RKO (cell line): Measurements from ENCODE around the gene GDAP1L1.

Source experiments
- DNase-seq: peaks from one replicate; pipeline ENCODE4 v3.0.0-alpha.2; 2016; ENCODE audit warnings: low spot score

GDAP1L1 gene

DNA sequence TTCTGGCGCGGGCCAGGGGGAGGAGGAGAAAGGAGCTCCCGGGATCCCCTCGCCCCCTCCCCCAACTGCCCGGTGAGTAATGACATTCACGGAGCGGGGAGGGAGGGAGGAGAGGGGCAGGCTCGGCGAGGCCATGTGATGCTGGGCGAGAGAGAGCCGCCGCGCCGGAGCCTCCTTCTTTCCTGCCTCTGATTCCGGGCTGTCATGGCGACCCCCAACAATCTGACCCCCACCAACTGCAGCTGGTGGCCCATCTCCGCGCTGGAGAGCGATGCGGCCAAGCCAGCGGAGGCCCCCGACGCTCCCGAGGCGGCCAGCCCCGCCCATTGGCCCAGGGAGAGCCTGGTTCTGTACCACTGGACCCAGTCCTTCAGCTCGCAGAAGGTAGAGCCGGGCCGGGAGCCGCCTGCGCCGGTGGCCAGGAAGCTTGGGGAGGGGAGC lies at the start of gene GDAP1L1:
Gene GDAP1L1, plus strand, starts transcription at position 178 of the 441 bp plus-strand sequence. Its CDS starts 27 bp downstream, at position 205.
- DNase-seq: no peak

DNA sequence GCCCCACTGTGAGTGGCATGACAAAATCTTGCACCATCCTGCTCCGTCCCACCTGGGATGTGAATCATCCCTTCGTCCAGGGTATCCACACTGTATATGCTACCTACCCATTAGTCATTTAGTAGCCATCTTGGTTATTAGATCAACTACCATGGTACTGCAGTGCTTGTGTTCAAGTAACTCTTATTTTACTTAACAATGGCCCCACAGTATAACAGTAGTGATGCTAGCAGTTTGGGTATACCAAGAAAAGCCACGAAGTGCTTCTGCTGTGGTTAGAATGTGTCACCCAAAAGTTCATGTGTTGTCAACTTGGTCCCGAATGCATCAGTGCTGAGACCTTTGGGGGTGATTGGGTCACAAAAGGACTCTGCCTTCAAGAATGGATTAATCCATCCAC lies 48.2 kb upstream of the GDAP1L1 start:
- no peak for DNase-seq

DNA sequence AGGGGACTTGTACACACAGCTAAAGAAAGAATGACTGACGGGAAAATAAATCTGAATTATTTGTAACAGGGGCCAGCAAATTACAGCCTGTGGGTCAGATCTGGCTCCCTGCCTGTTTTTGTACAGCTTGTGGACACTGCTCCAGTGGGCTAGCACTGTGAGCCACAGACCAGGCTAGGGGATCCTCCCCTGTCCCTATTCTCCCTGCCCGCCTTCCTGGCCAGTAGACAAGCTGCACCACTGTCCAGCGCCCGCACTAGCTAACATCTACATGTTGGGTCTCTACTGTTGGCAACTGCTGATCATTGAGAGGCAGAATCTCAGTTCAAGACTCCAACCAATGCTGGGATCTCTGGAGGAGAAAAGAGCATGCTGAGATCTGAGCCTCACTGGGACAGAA lies 47.2 kb upstream of the GDAP1L1 start:
- DNase-seq: no peak

DNA sequence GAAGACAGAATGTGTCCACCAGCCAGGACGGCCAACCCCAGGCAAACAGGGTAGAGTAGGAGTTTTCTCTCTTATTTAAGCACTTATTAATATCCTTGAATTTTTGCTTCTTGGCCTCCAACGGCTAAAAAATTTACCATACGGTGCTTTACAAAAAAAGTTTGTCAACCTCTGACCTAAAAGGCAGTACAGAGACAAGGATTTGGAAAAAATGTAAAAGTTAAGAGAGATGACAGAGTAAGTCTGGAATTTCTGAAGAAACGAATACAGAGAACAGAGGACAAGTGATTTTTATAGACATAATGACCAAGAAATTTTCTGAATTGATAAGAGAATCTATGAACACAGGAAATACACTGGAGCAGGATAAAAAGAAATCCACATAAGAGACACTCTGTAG lies 46.7 kb upstream of the GDAP1L1 start:
- no peak for DNase-seq

DNA sequence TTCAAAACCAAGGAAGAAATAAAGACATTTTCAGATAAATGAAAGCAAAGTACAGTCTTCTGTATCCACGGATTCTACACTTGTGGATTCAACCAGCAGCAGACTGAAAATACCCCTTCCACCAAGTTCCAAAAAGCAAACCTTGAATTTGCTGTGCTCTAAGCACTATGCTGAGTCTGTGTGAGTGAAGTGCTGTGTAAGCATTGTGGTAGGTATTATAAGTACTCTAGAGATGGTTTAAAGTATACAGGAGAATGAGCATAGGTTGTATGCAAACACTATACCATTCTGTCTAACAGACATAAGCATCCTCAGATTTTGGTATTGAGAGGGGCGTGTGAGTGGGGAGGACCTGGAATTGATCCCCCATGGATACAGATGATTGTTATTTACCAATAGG lies 46.1 kb upstream of the GDAP1L1 start:
- DNase-seq: no peak

DNA sequence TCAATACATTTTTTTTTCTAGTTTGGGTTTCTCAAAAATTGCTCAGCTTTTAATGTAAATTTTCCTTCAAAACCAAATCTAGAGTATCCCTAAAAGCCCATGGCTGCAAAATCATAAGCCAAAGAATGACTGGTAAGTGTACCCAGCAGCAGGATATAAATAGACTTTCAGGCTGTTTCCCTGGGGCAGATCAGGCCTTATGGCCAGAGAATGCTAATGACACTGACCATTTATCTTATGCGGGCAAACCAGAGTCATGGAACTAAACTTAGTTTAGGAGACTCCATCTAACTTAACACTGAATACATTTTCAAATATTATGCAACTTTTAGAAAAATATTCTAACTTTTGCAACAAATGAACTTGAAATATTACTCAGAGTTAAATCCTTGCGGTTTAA lies 43.9 kb upstream of the GDAP1L1 start:
- no peak for DNase-seq

DNA sequence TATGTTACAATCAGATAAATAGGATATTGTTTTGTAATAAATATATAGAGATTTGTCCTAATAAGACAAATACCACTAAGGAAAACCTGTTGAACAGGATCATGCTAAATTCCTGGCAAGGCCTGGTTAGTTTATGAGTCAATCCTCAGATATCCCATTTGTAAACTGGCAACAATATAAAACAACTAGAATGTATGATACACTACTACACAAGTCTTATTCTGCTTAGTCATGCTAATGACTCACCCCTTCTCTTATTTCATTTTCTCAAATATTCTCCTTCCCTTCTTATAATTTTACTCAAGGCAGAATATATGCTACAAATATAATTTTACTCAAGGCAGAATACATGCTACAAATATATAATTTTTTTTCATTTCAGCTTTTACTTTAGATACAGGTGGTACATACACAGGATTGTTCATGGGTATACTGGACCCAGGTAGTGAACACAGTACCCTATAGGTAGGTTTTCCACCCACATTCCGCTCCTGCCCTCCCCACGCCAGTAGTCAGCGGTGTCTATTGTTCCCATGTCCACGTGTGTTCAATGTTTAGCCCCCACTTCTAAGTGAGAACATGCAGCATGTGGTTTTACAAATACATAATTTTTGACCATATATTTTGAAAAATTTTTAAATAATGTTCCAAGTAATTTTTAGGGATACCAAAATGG lies 42.8 kb upstream of the GDAP1L1 start:
- peak; percentile 99 for DNase-seq

DNA sequence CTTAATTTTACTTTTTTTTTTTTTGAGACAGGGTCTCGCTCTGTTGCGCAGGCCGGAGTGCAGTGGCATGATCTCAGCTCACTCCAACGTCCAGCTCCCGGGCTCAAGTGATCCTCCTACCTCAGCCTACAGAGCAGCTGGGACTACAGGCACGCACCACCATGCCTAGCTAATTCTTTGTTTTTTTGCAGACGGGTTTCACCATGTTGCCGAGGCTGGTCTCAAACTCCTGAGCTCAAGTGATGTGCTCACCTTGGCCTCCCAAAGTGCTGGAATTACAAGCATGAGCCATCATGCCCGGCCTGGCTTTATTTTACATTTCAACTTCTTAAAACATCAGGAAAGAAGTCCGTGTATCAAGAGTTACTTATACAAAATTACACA lies 42.3 kb upstream of the GDAP1L1 start:
- no peak for DNase-seq

DNA sequence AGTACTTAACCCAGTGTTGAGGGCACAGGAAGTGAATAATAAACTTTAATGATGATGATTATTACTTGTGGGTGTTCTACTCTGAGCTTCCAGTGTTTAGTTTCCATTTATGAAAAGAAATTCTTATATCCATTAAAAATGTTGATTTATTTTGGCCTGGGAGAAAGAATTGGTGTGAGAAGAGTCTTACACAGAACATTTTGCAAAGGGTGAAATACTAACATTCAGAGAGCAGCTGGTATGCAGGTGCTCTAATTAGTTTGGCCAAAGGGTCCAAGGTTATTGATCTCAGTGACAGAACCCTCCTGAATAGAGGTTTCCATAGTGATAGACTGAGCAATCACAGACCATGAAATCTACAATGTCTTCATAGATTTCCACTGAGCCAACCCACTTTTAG lies 41.0 kb upstream of the GDAP1L1 start:
- DNase-seq: no peak

DNA sequence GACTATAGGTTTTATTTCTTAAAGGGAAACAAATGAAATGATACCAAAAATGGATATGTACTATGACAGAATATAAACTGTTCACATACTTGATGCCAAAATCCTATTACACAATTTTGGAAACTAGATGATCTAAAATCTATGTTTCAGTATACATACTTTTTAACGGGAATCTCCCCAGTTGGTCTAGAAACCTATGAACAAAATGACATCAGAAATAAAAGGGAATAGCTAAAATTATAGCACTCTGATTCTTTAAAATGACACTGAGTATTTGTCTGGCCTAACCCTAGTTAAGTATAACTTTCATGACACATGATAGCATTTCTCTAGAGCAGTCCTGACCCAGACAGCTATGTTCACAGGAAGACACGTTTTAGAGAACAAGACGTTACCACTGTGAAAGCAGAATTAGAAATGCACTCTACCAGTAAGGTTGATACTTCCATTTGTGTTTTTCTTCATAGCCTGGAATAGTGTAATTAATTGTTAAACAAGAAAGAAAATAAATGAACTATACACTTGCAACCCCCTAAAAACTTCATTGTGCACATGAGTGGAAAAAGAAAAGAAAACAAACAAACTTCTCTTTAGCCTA lies 39.9 kb upstream of the GDAP1L1 start:
- no peak for DNase-seq

DNA sequence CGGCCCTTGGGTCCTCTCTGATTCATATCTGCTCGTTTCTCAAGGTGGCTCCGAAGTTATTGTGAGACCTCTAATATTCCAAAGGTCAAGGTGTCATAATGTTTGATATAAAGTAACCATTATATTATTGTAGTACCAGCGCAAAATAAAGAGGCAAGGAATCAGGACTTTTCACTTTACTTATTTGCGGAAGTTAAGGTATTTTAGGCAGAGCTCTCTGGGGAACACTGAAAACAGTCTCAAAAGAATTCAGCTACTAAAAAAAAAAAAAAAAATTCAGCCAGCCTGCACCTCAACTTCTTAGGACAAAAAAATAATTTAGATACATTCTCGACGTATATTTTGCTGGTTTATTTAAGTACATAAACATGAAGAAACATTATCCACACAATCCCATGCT lies 38.9 kb upstream of the GDAP1L1 start:
- no peak for DNase-seq

DNA sequence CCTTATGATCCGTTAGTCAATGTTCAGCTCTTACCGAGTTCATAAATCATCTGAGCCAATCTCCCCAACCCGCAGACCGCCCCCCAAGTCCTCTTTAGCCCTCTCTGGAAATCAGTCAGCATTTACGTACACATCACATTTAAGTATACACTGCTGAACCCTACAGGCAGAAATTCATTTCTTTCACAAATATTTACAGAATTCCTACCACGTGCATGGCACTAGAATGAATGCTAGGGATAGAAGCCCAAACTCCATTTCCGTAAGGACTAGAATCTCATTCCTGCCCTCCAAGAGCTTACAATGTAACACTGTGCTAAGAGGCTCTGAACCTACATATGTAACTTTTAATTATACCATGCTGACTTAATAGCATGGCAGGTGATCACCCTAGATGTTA lies 38.3 kb upstream of the GDAP1L1 start:
- peak; percentile 69 for DNase-seq

DNA sequence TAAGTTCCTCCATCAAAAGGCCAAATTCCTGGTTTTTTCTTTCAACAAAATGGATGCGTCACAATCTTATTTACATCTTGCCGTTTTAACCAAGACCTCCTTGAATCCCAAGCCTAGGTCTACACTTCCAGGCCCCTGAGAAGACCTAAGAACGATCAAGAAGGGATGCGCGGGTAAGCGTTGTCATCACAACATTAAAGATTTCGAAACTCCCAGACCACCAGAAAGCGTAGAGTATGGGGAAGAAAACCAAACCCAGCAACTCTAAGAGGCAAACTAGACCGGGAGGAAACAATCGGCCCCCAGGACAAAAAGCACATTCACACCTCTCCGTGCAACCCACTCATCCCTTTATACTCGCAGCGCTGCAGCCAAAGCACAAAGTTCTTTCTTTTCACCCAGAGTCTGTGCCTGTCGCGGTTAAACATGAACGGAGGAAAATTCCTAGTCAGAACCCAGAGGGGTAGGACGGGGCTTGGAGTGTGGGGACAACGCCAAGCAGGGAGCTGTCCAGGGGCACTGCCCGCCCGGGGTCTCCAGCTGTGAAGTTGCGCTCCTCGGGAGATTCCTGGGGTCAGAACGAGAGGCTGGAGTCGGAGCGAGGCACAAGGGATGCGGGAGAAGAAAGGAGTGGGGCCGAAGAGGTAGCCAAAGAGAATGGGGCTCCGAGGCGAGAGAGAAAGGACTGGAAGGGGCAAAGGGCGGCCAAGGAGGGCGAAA lies 37.3 kb upstream of the GDAP1L1 start:
- peak; percentile 64 for DNase-seq

DNA sequence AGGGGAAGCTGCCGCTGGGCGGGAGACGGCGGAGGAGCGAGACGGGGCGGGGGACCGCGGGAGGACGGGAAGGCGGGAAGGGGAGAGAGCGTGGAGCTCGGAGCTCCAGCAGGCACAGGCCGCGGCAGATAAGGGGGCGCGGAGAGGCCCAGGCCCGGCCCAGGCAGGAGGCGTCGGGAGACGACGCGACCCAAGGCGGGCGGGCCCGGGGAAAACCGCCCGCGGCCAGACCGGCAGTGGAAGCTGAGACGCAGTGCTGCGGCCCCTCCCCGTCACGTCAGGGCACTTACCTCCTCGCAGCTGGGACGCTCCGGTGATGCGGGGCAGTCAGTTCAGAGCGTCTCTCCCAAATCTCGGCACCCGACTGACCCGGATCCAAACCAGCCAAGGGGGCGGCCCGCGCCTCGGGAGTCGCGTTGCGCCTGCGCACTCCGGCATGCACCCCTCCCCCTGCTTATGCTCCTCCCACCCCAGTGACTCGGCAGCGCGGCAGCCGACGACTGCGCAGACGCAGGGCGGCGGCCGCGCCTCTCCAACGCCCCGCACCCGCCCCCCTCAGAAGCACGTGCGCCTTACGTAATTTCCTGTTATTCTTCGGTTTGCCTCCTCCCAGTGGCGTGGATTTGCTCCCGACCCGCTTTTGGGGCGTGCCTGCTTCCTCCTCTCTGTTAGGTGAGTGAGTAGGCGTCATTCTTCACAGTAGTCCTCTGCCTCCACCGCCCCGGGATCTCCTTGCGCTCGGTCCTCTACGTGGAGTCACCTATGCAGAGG lies 36.5 kb upstream of the GDAP1L1 start, which contains the start of gene OSER1:
Gene OSER1, minus strand, starts transcription at position 366 of the 771 bp plus-strand sequence. CDS start 3,814 bp downstream, outside the sequence.
- peak; percentile 99 for DNase-seq

DNA sequence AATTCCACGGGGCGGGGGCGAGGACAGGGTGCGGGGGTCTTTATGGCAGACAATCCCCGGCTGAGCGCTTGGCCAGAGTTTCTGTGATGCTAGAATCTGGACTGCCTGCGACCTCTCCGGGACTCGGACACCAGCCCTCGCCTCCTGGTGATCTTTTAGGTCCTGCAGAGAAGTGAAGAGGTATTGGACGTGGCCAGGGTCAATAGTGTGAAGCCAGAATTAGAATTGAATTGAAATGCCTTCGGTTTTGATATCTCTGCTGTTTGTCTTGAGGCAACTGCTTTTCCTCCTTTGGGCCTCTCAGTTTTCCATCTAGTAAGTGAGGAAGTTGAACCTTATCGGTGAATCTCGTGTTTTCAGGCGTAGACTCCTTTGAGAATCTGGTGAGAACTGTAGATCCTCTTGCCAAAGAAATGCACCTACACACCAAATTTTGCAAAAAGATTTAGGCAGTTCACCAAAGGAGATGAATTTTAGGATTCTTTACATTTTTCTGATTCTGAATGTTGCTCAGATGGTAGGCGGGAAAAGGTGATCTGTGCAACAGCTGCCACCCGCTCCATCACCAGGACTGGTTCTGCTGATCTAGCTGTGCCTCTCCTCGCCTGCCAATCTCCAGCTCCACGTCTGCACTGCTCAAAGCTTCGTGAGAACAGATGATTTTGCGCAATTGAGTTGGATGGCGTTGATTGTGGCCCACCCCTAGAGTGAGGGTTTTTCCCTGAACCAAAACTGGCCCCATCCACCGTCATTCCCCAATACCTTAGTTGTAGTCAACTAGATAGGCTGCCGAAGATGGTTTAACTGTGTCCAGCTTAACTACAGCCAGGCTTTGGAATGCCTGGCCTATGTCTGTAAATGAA lies 35.7 kb upstream of the GDAP1L1 start:
- DNase-seq: peak; percentile 36

DNA sequence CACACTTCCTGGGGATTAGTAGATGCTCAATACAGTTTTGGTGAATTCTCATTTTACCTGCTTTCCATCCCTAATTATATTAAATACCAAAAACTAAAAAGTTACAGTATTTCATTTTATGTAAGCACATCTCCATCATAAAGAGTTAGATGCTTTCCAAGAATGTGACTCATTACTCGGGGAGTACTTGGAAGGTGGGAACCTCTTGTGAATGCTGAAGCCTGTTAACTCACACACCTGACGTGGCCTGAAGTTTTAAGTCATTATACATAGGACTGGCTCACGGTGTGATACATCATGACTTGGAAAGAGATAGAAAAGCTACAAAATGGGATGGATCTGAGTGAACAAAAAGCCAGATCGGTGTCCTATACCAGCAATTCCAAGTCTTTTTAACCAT lies 34.3 kb upstream of the GDAP1L1 start:
- peak; percentile 92 for DNase-seq

DNA sequence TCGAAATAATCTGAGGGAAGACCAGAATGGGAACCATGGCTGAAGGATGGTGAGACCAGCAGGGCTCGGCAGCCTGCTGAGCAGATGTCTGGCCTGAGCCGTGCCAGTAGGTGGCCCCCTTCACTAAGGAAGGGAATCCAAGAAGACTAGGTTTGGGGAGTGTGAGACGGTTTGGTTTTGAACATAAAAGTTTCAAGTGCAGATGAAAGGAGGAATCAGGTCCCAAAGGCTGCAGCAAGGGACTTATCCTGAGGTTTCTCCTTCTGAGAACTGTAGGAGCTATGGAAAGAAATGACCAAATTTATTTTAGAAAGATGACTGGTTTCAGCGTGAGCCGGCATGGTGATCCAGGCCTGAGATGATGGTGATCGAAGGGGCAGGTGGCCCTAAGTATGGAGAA lies 32.0 kb upstream of the GDAP1L1 start:
- peak; percentile 85 for DNase-seq

DNA sequence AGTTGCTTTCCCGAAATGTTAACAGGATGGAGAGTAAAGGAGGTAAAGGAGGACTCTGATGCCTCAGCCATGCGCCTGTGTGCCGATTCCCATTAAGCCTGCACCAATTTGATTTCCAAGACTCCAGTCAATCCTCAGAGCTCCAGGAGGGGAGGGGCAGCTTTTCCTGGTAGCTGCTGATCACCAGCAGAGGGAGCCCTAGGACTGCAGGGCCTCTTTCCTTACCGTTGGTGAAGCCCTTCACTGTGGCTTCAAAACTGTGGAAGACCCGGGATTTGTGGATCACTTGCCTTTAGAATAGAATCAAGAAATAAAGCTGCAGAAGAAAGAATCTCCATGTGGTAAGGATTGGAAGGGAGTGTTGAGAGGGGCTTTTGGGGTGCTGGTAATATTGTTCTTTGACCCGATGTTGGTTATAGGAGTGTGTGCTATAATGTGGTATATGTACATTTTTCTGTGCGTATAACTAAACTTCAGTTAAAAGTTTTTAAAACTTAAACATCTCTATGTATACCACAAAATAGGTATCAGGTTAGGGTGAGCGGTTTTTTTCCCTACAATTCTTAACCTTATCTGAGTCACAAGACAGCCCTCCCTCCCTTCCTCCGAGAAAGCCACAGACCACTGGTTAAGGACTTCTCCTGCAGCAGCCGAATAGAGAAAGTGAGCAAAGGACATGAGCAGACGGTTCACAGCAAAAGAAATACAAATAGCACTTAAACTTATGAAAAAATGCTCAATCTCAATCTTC lies 29.6 kb upstream of the GDAP1L1 start:
- peak; percentile 86 for DNase-seq

DNA sequence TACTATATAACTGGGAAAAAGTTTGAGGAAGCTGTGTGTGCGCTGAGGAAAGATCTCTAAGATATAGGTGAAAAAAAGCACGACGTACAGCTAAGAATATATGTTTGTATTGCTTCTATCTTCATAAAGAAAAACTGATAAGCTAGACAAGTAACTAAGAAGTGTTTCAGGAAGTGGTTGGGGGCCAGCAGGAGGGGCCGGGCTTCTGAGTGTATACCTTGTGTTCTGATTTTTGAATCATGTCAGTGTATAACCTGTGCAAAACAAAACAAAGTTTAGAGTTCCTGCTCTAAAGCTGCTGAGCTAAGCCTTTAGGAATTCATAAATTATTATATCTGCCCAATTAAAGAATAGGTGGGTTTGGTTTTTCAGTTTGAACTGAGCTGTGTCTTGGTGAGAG lies 28.7 kb upstream of the GDAP1L1 start:
- DNase-seq: no peak

DNA sequence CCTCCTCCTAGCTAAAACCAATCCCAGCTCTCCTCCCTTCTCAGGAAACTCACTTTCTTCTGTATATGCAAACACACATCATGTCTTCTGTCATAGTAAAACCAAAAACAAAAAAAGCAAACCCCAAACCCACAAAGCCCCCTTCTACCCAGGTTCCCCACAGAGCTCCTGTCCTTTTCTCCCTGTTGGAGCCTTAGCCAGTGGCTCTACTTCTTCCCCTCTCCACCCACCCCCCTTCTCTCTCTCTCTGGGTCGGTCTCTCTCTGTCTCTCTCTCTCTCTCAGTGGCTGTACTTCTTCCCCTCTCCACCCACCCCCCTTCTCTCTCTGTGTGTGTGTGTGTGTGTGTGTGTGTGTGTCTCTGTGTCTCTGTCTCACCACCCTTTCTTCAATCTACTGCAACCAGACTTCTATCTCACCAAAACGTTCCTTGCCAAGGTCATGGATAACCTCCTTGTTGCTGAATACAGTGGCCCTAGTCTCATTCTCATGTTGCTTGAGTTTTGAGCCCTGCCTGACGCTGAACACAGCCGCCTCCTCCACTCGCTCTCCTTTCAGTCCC lies 27.9 kb upstream of the GDAP1L1 start:
- no peak for DNase-seq
